ENCODE data around the gene CARD19. TPM values are rescaled to one million over a fixed set of nuclear protein-coding genes. Genes with fewer than 3 reads are reported as not detected.
"Not testable (repeated sequence)": the region's sequence is repeated elsewhere in the genome, so short reads cannot be mapped to it uniquely, and the experiment has no call there.

The CARD19 gene
- total RNA-seq, 8 experiments from 2014 or later: 17.5 to 57.7 (median 30.1) TPM

GRCh38 chr9:93116072-93116961 is 20.3 kb downstream of the CARD19 start:
- peaks cover 0 to 7% of the 10 kb centered on the region in 2 donors for H3K4me1 ChIP-seq (replicated peaks in 1 of 2)
- 20 to 100% (median 70%) methylated on average over 1 to 4 of the region's 17 CpGs; no CpG with 5 or more reads in 7 of the 10 experiments for WGBS, 10 experiments
- in situ Hi-C loops (cut with MboI; ENCODE audit: low pct_unique_long_range_greater_than_20kb in 2 of 9, low sequenced_read_pairs in 9 of 9, unreplicated experiment in 9 of 9): no loop called here
- ATAC-seq (replicated peaks in 6 of 8): peak in 4 of 8 experiments; percentile 12 to 27 (median 20)
- H3K27ac ChIP-seq: no peak overlapping the region
- H3K4me3 ChIP-seq: no peak overlapping the region

GRCh38 chr9:93117521-93117920 is 21.5 kb downstream of the CARD19 start:
- H3K4me3 ChIP-seq; H3K4me1 ChIP-seq (replicated peaks in 1 of 2); H3K27ac ChIP-seq; ATAC-seq (replicated peaks in 6 of 8); in situ Hi-C loops (cut with MboI; ENCODE audit: low pct_unique_long_range_greater_than_20kb in 2 of 9, low sequenced_read_pairs in 9 of 9, unreplicated experiment in 9 of 9): not testable (repeated sequence)
- 80 to 100% (median 94%) methylated on average over 1 to 8 of the region's 9 CpGs; no CpG with 5 or more reads in 4 of the 10 experiments for WGBS, 10 experiments

GRCh38 chr9:93117924-93118862 is 22.2 kb downstream of the CARD19 start:
- in situ Hi-C loops (cut with MboI; ENCODE audit: low pct_unique_long_range_greater_than_20kb in 2 of 9, low sequenced_read_pairs in 9 of 9, unreplicated experiment in 9 of 9): no loop called here
- 87 to 100% (median 94%) methylated on average over 4 to 9 of the region's 12 CpGs for WGBS, 10 experiments
- H3K4me3 ChIP-seq: no peak overlapping the region

GRCh38 chr9:93118863-93119702 is 23.1 kb downstream of the CARD19 start:
- H3K4me1 ChIP-seq (replicated peaks in 1 of 2): peaks cover 0 to 7% of the 10 kb centered on the region in 2 donors
- WGBS, 10 experiments: 94 to 100% (median 100%) methylated on average over 1 to 6 of the region's 12 CpGs; no CpG with 5 or more reads in 5 of the 10 experiments
- ATAC-seq (replicated peaks in 6 of 8): no peak
- H3K27ac ChIP-seq: no peak overlapping the region
- H3K4me3 ChIP-seq: no peak overlapping the region
- in situ Hi-C loops (cut with MboI; ENCODE audit: low pct_unique_long_range_greater_than_20kb in 2 of 9, low sequenced_read_pairs in 9 of 9, unreplicated experiment in 9 of 9): no loop called here

More at GRCh38 chr9:93117924-93118862, 22.2 kb downstream of the CARD19 start:
- Histone ChIP-seq H3K27ac (no peak overlapping the region), H3K4me1 (replicated peaks in 1 of 2) (peaks cover 0 to 7% of the 10 kb centered on the region in 2 donors)
- ATAC-seq (replicated peaks in 6 of 8): no peak

- Histone ChIP-seq H3K4me1 (replicated peaks in 1 of 2) (peaks cover 0 to 7% of the 10 kb centered on the region in 2 donors), H3K27ac (no peak overlapping the region), H3K4me3 (no peak overlapping the region)
- WGBS, 10 experiments: 80% methylated on average over 1 of the region's 5 CpGs; no CpG with 5 or more reads in 9 of the 10 experiments
- in situ Hi-C loops (cut with MboI; ENCODE audit: low pct_unique_long_range_greater_than_20kb in 2 of 9, low sequenced_read_pairs in 9 of 9, unreplicated experiment in 9 of 9): no loop called here
- ATAC-seq (replicated peaks in 6 of 8): no peak
These were observed 23.6 kb downstream of the CARD19 start for GRCh38 chr9:93119703-93119952.

- WGBS, 10 experiments: 30 to 100% (median 85%) methylated on average over 1 to 14 of the region's 23 CpGs; no CpG with 5 or more reads in 4 of the 10 experiments
- no peak overlapping the region for H3K27ac ChIP-seq
These were observed 24.2 kb downstream of the CARD19 start for GRCh38 chr9:93119953-93120845.

GRCh38 chr9:93120846-93121315 is 24.9 kb downstream of the CARD19 start:
- WGBS, 10 experiments: 60% methylated on average over 2 of the region's 11 CpGs; no CpG with 5 or more reads in 9 of the 10 experiments
- Histone ChIP-seq H3K4me1 (replicated peaks in 1 of 2) (peaks cover 2 to 7% of the 10 kb centered on the region in 2 donors), H3K4me3 (no peak overlapping the region), H3K27ac (no peak overlapping the region)
- in situ Hi-C loops (cut with MboI; ENCODE audit: low pct_unique_long_range_greater_than_20kb in 2 of 9, low sequenced_read_pairs in 9 of 9, unreplicated experiment in 9 of 9): no loop called here
- no peak for ATAC-seq (replicated peaks in 6 of 8)

More at GRCh38 chr9:93119953-93120845, 24.2 kb downstream of the CARD19 start:
- in situ Hi-C loops (cut with MboI; ENCODE audit: low pct_unique_long_range_greater_than_20kb in 2 of 9, low sequenced_read_pairs in 9 of 9, unreplicated experiment in 9 of 9): no loop called here
- Histone ChIP-seq H3K4me1 (replicated peaks in 1 of 2) (peaks cover 0 to 7% of the 10 kb centered on the region in 2 donors), H3K4me3 (no peak overlapping the region)
- ATAC-seq (replicated peaks in 6 of 8): peak; percentile 16 to 92 (median 56)

GRCh38 chr9:93121316-93122241 is 25.6 kb downstream of the CARD19 start:
- no peak overlapping the region for H3K4me3 ChIP-seq
- H3K4me1 ChIP-seq (replicated peaks in 1 of 2): peaks cover 6 to 7% of the 10 kb centered on the region in 2 donors
- in situ Hi-C loops (cut with MboI; ENCODE audit: low pct_unique_long_range_greater_than_20kb in 2 of 9, low sequenced_read_pairs in 9 of 9, unreplicated experiment in 9 of 9): no loop called here
- 33 to 87% (median 80%) methylated on average over 1 to 11 of the region's 20 CpGs; no CpG with 5 or more reads in 1 of the 10 experiments for WGBS, 10 experiments
- no peak for ATAC-seq (replicated peaks in 6 of 8)
- no peak overlapping the region for H3K27ac ChIP-seq

GRCh38 chr9:93122721-93123221 is 26.8 kb downstream of the CARD19 start:
- Histone ChIP-seq H3K4me3 (no peak overlapping the region), H3K4me1 (replicated peaks in 1 of 2) (peaks cover 17 to 19% of the 10 kb centered on the region in 2 donors), H3K27ac (no peak overlapping the region)
- in situ Hi-C loops (cut with MboI; ENCODE audit: low pct_unique_long_range_greater_than_20kb in 2 of 9, low sequenced_read_pairs in 9 of 9, unreplicated experiment in 9 of 9): no loop called here
- ATAC-seq (replicated peaks in 6 of 8): no peak
- 60 to 94% (median 83%) methylated on average over 1 to 5 of the region's 14 CpGs; no CpG with 5 or more reads in 6 of the 10 experiments for whole genome bisulfite sequencing, 10 experiments

GRCh38 chr9:93123561-93124283 is 27.7 kb downstream of the CARD19 start:
- H3K4me3 ChIP-seq: no peak overlapping the region
- in situ Hi-C loops (cut with MboI; ENCODE audit: low pct_unique_long_range_greater_than_20kb in 2 of 9, low sequenced_read_pairs in 9 of 9, unreplicated experiment in 9 of 9): no loop called here
- WGBS, 10 experiments: 70 to 100% (median 91%) methylated on average over 1 to 4 of the region's 14 CpGs; no CpG with 5 or more reads in 1 of the 10 experiments
- no peak for ATAC-seq (replicated peaks in 6 of 8)
- H3K4me1 ChIP-seq (replicated peaks in 1 of 2): peaks cover 19% of the 10 kb centered on the region in 2 donors
- H3K27ac ChIP-seq: no peak overlapping the region

Data from motor neuron (in vitro differentiated cells).